HEK293T (cell line): ENCODE results near the gene LASP1NB.

Source experiments
- ARNT ChIP-seq: fragments of 450-650 bp; IDR thresholded peaks from 2 replicates; pipeline ENCODE4 v1.6.1; 2017; ENCODE audit warnings: mild to moderate bottlenecking
- BHLHE40 ChIP-seq: fragments of 450-650 bp; IDR thresholded peaks from 2 replicates; pipeline ENCODE4 v1.6.1; 2016; ENCODE audit warnings: mild to moderate bottlenecking, moderate library complexity, borderline replicate concordance
- CTBP1 ChIP-seq: fragments of 450-650 bp; IDR thresholded peaks from 2 replicates; pipeline ENCODE4 v1.6.1; 2016; ENCODE audit warnings: borderline replicate concordance
- FOXA1 ChIP-seq: fragments of 450-650 bp; IDR thresholded peaks from 2 replicates; pipeline ENCODE4 v1.6.1; 2016; ENCODE audit warnings: mild to moderate bottlenecking
- FOXK2 ChIP-seq: fragments of 450-650 bp; IDR thresholded peaks from 2 replicates; pipeline ENCODE4 v1.6.1; 2016; ENCODE audit warnings: mild to moderate bottlenecking
- FOXM1 ChIP-seq: fragments of 450-650 bp; IDR thresholded peaks from 2 replicates; pipeline ENCODE4 v1.6.1; 2017; ENCODE audit warnings: mild to moderate bottlenecking, borderline replicate concordance
- HDGF ChIP-seq: fragments of 450-650 bp; IDR thresholded peaks from 2 replicates; pipeline ENCODE4 v1.6.1; 2017; ENCODE audit warnings: antibody characterized with exemption, borderline replicate concordance
- LEF1 ChIP-seq: fragments of 450-650 bp; IDR thresholded peaks from 2 replicates; pipeline ENCODE4 v1.6.1; 2017; ENCODE audit warnings: mild to moderate bottlenecking, borderline replicate concordance
- NFRKB ChIP-seq: fragments of 450-650 bp; IDR thresholded peaks from 2 replicates; pipeline ENCODE4 v1.6.1; 2016; ENCODE audit warnings: mild to moderate bottlenecking, moderate library complexity
- PKNOX1 ChIP-seq: fragments of 450-650 bp; IDR thresholded peaks from 2 replicates; pipeline ENCODE4 v1.6.1; 2016
- SP1 ChIP-seq: fragments of 450-650 bp; IDR thresholded peaks from 2 replicates; pipeline ENCODE4 v1.6.1; 2017
- SUZ12 ChIP-seq: fragments of 450-650 bp; IDR thresholded peaks from 2 replicates; pipeline ENCODE4 v1.6.1; 2016; ENCODE audit warnings: mild to moderate bottlenecking
- TARDBP ChIP-seq: fragments of 450-650 bp; IDR thresholded peaks from 2 replicates; pipeline ENCODE4 v1.6.1; 2016
- ZNF384 ChIP-seq: fragments of 450-650 bp; IDR thresholded peaks from 2 replicates; pipeline ENCODE4 v1.6.1; 2016

DNA sequence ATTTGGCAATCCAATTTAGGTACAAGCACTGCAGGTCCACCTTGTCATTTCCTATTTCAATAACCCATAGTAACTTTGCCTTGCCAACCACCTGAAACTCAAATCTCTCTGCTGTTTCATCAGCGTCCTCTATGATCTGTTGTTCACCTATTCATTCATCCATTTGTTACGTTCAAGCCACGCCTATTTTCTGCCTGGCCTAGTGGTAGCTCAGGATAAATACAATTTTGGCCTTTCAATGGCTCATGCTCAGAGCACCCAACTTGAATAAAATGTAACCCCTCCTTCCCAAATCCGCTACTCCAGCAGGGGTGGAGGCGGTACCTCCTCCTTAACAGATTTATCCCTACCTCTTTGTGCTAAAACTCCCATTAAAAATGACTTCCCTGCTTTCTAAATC is 45.4 kb downstream of the LASP1NB start:
- TF ChIP-seq SP1 (no peak), FOXA1 (no peak), FOXM1 (no peak), SUZ12 (no peak), LEF1 (no peak), PKNOX1 (no peak), BHLHE40 (no peak), ARNT (no peak), CTBP1 (no peak), ZNF384 (no peak), TARDBP (no peak), FOXK2 (no peak), NFRKB (no peak), HDGF (no peak)
